Testis (tissue), 2 donors: Measurements from ENCODE around the gene JPH2.

Experiments used
- POLR2A ChIP-seq: fragments of 450-650 bp; IDR thresholded peaks from one replicate; pipeline ENCODE4 v1.6.1; 2017; ENCODE audit warnings: antibody characterized with exemption, mild to moderate bottlenecking, moderate library complexity
- TF ChIP-seq, protein P1 (sequence below), 3 experiments: fragments of 450-650 bp in 2 of 3; fragments of 200-600 bp in 1 of 3; sonication (generic) in 1 of 3; IDR thresholded peaks; one replicate each; pipeline ENCODE4 v1.5.1; 2016 to 2019; ENCODE audit warnings: antibody characterized with exemption in 3 of 3, mild to moderate bottlenecking in 2 of 3, moderate library complexity in 1 of 3

GRCh38 chr20:44087051-44087856 lies 99.7 kb downstream of the JPH2 start:
- TF ChIP-seq, protein P1, sequence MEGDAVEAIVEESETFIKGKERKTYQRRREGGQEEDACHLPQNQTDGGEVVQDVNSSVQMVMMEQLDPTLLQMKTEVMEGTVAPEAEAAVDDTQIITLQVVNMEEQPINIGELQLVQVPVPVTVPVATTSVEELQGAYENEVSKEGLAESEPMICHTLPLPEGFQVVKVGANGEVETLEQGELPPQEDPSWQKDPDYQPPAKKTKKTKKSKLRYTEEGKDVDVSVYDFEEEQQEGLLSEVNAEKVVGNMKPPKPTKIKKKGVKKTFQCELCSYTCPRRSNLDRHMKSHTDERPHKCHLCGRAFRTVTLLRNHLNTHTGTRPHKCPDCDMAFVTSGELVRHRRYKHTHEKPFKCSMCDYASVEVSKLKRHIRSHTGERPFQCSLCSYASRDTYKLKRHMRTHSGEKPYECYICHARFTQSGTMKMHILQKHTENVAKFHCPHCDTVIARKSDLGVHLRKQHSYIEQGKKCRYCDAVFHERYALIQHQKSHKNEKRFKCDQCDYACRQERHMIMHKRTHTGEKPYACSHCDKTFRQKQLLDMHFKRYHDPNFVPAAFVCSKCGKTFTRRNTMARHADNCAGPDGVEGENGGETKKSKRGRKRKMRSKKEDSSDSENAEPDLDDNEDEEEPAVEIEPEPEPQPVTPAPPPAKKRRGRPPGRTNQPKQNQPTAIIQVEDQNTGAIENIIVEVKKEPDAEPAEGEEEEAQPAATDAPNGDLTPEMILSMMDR (IDR thresholded peaks at IDR 0.05), result no peak
- no peak for TF ChIP-seq POLR2A
